Vagina (tissue), 2 donors: ENCODE measurements around the gene HOXD3.

Experiments used
- CTCF ChIP-seq, 3 experiments: fragments of 450-650 bp in 2 of 3; fragments of 200-600 bp in 1 of 3; sonication (generic) in 1 of 3; IDR thresholded peaks; one replicate each; pipeline ENCODE4 v1.5.1; 2017 to 2019; ENCODE audit warnings: antibody characterized with exemption in 3 of 3, mild to moderate bottlenecking in 2 of 3, moderate library complexity in 2 of 3
- POLR2A ChIP-seq, 2 donors: fragments of 450-650 bp; IDR thresholded peaks; one replicate each; pipeline ENCODE4 v1.6.1; 2017; ENCODE audit warnings: antibody characterized with exemption in 2 of 2, mild to moderate bottlenecking in 2 of 2, moderate library complexity in 2 of 2

GRCh38 chr2:176164611-176165369 is 7.7 kb downstream of the HOXD3 start:
- TF ChIP-seq CTCF (IDR thresholded peaks at IDR 0.05) (no peak), POLR2A (IDR thresholded peaks at IDR 0.05) (no peak)
